NB4 (cell line): ENCODE measurements around the gene HDAC4.

Experiments used
- DNase-seq: peaks from one replicate; pipeline ENCODE4 v3.0.0; 2010; ENCODE audit warnings: low read depth
- H3K4me3 ChIP-seq: one replicate; pipeline ENCODE4 v1.5.1; 2011; ENCODE audit warnings: mild to moderate bottlenecking, low read depth, low read length, moderate library complexity
- MYC ChIP-seq: IDR thresholded peaks from 2 replicates; pipeline ENCODE4 v1.6.1; 2011; ENCODE audit warnings: low read depth, low read length
- POLR2A ChIP-seq: IDR thresholded peaks from 2 replicates; pipeline ENCODE4 v1.6.1; 2011; ENCODE audit warnings: mild to moderate bottlenecking; ENCODE audit not compliant: insufficient read length; ENCODE audit errors: extremely low read depth
- TF ChIP-seq, protein P1 (sequence below): IDR thresholded peaks from 2 replicates; pipeline ENCODE4 v1.6.1; 2011; ENCODE audit warnings: low read depth, low read length
- TF ChIP-seq, protein P2 (sequence below): IDR thresholded peaks from one replicate; pipeline ENCODE4 v1.5.1; 2012; ENCODE audit warnings: low read depth, low read length

The HDAC4 gene

DNA sequence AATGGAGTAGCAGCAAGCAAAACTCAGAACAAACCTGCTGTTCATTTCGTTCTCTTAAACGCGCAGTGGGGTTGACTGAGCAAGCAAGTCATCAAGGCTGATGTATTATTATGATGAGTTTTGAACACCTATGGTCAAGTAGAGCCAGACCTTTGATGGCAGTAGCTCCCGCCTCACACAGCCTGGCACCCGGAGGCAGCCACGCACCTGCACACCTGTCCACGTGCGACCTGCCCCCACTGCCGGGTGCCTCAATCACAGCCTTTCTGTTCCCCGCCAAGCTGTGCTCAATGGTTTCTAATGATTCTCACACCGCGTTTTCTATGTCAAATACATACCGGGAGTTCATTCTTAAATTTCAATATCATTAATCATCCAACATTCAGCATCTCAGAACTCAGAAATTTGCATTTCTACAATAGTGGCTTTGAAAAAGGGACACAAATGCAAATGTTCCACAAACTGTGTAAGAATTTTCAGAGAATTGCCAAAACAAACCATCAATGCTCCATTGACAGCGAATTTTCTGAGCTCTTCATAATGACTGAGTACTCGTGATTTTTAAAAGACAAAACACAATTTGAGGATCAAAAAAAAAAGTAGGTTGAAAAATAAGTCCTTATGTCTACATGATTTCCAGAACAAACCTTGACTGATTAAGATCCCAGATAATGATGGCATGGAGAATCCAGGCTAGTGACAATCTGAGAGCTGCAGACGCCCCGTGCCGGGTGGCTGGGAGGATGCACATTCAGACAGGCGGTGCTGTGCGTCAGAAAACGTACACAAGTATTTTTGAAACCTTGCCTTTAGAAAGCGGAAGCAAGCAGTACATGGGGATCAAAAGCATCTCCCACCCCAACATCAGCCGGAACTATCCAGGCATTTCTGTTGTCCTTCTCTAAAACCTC lies 56.6 kb downstream of the HDAC4 start:
- TF ChIP-seq, protein P1, sequence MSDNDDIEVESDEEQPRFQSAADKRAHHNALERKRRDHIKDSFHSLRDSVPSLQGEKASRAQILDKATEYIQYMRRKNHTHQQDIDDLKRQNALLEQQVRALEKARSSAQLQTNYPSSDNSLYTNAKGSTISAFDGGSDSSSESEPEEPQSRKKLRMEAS = no peak
- TF ChIP-seq POLR2A (no peak), MYC (no peak)
- DNase-seq = no peak
- no peak overlapping the region for H3K4me3 ChIP-seq

DNA sequence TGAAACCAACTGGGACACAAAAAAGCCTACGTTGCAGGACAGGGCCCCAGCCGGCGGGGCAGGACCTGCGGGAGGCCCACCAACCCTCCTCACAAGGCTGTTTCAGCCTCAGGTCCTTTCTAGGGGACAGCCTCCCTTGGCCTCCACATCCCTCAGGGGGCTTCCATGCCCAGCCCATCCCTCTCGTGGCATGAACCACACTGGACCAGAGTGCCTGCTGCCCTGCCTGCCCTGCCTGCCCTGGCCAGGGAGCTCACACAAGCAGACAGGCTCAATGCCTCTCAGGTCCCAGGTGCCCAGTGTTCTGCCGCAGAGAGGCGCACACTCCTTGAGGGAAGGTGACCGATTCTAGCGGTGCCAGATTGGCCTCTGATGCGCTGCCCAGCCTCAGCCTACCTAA lies 57.4 kb downstream of the HDAC4 start:
- no peak for TF ChIP-seq MYC
- TF ChIP-seq, protein P2, sequence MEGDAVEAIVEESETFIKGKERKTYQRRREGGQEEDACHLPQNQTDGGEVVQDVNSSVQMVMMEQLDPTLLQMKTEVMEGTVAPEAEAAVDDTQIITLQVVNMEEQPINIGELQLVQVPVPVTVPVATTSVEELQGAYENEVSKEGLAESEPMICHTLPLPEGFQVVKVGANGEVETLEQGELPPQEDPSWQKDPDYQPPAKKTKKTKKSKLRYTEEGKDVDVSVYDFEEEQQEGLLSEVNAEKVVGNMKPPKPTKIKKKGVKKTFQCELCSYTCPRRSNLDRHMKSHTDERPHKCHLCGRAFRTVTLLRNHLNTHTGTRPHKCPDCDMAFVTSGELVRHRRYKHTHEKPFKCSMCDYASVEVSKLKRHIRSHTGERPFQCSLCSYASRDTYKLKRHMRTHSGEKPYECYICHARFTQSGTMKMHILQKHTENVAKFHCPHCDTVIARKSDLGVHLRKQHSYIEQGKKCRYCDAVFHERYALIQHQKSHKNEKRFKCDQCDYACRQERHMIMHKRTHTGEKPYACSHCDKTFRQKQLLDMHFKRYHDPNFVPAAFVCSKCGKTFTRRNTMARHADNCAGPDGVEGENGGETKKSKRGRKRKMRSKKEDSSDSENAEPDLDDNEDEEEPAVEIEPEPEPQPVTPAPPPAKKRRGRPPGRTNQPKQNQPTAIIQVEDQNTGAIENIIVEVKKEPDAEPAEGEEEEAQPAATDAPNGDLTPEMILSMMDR = no peak
- no peak for TF ChIP-seq POLR2A
- TF ChIP-seq, protein P1 = no peak
- no peak overlapping the region for H3K4me3 ChIP-seq
- DNase-seq = no peak

DNA sequence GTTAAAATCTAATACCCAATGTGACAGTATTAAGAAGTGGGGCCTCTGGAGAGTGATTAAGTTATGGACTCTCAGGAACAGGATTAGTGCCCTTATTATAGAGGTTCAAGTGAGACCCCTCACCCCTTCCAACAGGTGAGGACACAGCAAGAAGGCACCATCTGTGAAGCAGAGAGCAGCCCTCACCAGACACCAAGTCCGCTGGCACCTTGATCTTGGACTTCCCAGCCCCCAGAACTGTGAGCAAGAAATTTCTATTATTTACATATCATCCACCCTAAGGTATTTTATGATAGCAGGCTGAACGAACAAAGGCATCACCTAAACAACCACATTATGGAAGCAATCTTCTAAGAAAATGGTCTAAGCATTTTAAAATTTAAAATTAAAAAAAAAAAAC lies 59.0 kb downstream of the HDAC4 start:
- DNase-seq = no peak
- TF ChIP-seq POLR2A = no peak
- no peak for TF ChIP-seq MYC
- TF ChIP-seq, protein P1 = no peak
- TF ChIP-seq, protein P2 = no peak
- H3K4me3 ChIP-seq = no peak overlapping the region

DNA sequence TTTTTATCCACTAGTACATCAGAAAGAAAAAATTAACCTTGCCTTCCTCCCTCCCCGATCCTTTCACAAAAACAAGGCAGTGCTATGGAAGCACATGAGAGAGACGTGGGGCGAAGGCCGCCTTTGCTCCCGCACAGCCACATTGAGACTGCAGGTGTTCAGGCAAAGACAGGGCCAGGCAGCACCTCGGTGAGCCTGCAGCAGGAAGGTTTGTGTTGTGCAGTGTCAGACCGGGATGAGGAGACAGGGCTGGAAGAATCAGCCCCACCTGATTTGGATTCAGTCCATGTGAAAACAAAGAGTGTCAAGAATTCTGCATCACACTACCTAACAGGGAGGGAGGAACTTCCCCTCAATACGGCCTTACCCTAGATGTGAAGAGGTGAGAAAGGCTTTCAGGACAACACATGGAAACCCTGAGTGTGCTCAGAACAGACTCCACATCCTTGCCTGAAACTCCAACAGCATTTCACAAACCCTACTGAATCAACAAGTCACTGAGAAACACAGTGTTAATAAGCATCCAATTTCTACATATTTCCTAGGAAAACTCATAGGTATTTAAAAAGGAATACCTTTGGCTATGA lies 59.6 kb downstream of the HDAC4 start:
- no peak overlapping the region for H3K4me3 ChIP-seq
- TF ChIP-seq, protein P1 = no peak
- TF ChIP-seq, protein P2 = no peak
- TF ChIP-seq MYC = no peak
- no peak for TF ChIP-seq POLR2A
- DNase-seq = no peak

DNA sequence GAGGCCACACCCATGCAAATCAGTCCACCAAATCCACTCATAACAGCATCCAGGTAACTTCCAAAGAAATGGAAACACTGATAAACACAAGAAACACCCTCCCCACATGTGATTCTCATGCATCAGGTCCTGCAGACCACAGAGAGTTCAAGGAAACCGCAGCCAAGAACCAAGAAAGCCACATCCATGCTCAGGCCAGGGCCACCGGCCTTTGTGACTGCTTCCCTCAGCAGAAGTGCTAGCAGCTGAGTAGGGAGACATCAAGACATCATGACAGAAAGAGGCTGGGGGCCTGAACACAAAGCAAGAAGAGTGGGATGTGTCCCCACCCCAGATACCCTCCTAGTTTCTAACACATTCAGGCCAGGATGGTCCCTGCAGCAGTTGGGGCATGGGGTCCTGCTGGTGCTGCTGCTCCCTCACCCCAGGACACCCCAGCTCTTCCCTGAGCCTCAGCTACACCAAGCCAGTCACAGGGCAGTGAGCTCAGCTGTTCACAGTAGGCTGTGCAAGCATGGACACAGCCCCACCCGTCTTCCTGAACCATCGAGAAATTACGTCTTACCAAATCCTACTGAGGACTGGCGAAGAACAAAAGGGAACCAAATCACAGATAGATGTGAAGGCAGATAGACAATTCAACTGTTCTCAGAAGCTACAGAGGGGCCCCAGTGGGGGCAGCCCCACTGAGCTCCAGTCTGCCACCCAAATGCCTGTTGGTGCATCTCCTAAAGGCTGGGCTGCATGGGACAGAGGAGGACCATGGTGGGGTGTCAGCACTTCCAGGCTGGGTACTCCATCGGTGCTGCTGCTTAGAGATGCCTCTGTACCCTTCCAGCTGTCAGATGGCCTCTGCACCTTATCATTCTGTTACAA lies 60.9 kb downstream of the HDAC4 start:
- TF ChIP-seq, protein P2 = no peak
- TF ChIP-seq POLR2A (no peak), MYC (no peak)
- TF ChIP-seq, protein P1 = no peak
- H3K4me3 ChIP-seq = no peak overlapping the region
- peak; percentile 79 for DNase-seq
